Stimulated activated CD8-positive, alpha-beta memory T cell treated with anti-CD3 and anti-CD28 coated beads, Interleukin-7, amount 100 ng/mL, for 48 hours (primary cell): ENCODE results near the gene NHEJ1.

ENCODE experiments used
- DNase-seq, 2 donors: peaks; one replicate each; pipeline ENCODE4 v3.0.0-alpha.2; 2020; ENCODE audit warnings: low read depth in 1 of 2; ENCODE audit errors: extremely low read depth in 1 of 2

The NHEJ1 gene

GRCh38 chr2:219060821-219061791, 99.5 kb downstream of the NHEJ1 start, which contains the start of gene IHH:
Gene IHH (minus strand): TSS chr2:219060921. CDS start chr2:219060467, 454 bp downstream.
- no peak for DNase-seq

GRCh38 chr2:219059725-219060682, 100.6 kb downstream of the NHEJ1 start:
- no peak for DNase-seq

DNA sequence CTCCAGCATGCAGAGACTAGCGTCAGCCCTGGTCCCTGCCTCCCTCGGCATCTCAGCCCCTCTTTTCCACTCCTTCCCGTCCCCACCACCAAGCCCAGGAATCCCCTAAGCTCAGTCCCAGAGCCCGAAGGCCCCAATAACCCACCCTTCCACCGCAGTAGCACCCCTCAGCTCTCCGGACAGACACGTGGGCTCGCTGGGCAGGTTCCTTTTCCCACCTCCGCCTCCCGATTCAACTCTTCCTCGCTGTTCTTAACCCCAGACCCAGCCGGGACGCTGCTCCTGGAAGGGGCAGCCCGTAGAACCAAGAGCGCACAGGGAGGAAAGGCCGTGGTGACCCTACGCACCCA, 101.3 kb downstream of the NHEJ1 start:
- no peak for DNase-seq

DNA sequence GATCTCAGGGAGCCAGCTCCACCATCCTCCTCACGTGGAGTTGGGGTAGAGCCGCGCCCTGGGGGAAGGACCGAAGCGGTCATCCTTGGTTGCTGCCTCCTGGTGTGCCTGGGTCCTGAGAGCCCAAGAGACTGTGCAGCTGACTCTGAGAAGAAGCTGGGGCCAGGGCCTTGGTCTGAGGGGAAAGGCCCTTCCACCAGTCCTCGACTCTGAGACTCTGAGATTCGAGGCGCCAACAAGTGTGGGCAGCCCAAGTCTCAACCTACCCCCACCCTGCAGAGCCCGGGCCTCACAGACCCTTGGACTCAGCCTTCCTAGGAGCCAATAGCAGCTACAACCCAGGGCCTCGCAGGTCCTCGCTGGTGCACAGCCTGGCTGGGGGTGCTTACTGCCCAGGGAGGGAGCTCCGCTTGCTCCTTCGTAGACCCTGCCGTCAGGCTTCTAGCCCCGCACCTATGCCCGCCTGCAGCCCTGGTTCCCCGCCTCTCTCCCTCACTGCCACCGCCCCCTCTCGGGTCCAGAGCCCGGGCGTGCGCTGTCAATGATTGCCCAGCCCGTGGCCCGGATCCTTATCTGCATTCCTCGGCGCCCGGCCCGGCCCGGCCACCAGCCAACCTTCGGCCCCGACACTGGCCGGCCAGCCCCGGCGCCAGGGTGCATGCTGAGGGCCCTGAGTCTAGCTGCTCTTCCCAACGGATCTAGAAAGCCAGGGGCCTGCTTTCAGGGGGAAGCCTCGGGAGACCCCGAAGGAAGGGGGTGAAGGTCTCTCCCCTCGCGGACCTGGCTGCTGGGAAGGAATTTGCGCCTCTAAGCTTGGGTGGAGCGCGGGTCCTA, 101.9 kb downstream of the NHEJ1 start:
- DNase-seq: no peak

DNA sequence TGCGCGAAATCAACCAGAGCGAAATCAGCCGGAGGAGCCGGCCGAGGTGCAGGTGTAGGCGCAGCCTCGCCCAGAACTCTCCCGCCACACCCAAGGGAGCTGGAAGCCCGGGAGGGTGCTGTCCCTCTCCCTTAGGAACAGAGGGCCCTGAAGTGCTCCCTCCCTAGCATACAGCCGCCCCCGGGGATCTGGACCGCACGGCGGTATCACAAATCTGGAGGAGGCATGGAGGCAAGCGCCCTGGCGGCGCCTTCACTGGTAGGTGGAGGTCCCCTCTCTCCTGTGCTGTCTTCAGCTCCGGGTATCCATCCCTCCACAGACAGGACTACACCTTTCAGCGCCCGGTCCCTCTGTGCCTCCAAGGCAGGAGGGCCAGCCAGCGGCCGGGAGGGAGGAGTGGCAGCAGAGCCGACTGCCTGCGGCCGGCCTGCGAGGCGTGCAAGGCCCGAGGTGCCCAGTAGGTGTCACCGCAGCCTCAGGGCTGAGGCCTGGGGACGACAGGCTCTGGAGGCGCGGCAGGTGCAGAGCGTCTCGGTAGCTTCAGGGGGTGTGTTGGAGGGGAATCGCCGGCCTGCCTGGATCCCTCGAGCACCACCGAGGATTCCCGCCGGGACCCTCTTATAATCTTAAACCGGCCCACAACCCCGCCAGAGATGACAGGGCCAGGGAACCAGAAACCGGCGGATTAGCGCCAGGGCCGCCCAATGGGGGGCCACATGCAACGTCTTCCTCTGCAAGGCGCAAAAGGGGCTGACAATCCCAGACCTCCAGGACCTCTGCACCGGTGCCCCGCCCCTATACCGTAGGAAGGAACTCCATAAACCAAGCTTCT, 102.7 kb downstream of the NHEJ1 start:
- peak; percentile 62 to 64 for DNase-seq

DNA sequence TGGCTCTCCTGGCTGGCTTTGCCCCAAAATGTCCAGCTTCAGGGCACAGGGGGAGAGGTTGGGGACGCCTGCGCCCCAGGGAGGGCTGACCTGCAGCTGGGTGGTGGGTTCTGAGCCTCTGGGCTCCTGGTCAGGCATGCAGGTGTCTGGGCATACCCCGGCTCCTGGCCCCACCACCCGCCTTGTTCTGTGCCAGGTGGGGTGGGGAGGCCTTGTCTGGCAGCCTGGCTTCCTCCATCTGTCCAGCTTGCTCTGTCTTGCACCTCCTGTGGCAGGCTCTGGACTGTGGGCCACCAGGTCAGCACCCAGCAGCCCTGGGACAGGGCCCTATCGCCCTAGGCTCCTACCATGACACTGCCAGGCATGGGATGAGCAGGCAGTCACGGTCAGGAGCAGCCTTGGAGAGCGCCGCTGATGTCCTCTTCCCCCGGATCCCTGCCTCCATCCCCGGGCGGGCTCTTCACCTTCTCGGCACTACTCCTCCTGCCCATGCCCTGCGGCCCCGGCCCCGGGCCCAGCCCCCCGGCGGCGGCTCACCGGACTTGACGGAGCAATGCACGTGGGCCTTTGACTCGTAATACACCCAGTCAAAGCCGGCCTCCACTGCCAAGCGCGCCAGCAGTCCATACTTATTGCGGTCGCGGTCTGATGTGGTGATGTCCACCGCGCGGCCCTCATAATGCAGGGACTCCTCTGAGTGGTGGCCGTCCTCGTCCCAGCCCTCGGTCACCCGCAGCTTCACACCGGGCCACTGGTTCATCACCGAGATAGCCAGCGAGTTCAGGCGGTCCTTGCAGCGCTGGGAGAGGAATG, 103.5 kb downstream of the NHEJ1 start:
- no peak for DNase-seq

GRCh38 chr2:219056176-219056895, 104.3 kb downstream of the NHEJ1 start:
- DNase-seq: no peak

DNA sequence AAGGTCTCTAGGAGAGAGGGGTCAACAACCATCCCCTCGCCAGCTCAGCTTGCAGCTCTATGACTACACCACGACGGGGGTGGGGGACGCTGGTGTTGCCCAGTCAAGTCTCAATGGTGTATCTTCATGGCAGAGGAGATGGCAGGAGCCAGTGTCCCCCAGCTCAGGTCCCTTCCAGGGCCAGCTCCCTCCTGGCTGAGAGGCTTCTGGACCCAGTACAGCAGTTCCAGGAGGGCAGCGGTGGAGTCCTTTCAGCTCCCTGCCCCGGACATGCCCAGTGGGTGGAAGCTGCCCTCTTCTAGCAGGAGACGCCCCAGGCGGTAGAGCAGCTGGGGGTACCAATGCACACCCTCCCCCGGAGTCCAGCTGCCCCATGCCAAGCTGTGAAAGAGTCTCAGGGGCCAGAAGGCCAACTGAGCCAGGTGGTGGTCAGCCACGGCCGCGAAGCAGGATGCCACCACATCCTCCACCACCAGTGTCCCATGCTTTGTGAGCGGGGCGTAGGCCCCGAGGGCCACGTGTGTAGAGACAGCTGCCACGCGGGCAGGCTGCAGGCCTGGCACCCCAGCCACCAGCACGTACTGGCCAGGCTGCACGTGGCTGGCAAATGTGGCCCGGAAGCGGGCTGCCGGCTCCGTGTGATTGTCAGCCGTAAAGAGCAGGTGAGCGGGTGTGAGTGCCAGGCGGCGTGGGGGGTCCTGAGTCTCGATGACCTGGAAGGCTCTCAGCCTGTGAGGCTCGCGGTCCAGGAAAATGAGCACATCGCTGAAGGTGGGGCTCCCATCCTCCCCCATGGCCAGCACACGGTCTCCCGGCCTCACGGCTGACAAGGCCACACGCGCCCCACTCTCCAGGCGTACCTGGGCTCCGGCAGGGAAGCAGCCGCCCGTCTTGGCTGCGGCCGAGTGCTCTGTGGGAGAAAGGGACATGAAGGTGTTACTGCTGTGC, 105.4 kb downstream of the NHEJ1 start:
- no peak for DNase-seq

- DNase-seq: no peak
These were observed 111.3 kb downstream of the NHEJ1 start for GRCh38 chr2:219049282-219049681.

DNA sequence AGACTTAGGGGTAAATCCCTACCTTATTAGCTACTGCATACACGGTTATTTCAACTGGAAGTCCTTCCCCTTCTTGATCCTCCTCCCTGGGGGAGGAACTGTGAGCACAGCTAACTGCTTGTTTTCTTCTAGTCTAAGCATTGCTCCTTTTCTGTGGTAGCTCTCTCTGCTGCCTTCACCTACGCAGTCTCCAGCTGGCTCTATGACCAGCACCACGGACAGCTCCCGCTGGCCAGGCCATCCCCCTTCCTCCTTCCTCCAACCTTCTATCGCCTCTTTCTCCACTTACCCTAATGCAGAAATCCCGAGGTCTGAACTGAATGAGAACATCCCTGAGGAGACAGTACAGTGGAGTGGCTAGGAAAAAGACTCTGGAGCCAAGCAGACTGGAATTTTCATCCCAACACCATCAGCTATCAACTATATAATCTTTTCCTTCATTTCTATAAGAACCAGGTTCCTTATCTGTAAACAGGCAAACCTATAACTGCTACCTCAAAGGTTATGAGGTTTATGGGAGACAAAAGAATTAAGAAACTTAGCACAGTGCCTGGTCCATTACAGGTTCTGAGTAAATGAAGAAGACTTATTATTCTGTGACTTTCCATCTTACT, 114.6 kb downstream of the NHEJ1 start:
- no peak for DNase-seq

GRCh38 chr2:219042750-219043149, 117.9 kb downstream of the NHEJ1 start:
- DNase-seq: no peak

- DNase-seq: no peak
These were observed 118.5 kb downstream of the NHEJ1 start for GRCh38 chr2:219042157-219042556.

DNA sequence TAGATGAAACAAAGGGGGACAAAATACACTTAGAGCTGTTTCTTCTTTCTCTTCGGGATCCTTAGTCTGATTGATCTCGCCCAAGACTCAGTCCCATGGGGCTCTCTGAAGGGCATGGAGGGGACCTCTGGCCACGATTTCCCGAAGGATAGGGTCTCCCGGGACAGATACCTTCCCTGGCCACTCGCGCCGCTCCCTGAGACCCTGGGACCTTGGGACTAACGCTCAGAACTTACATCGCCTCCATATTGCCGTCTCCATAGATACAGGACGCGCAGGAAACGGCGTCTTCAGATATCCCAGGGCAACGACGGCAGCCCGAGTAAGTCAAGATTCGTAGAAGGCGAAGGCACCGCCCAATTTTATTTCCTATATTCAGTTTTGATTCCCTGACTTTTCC, 119.4 kb downstream of the NHEJ1 start, which contains the start of gene CFAP65:
CFAP65 (minus strand) TSS at position 265 of the 400 bp plus-strand sequence. CDS start 2,468 bp downstream, outside the sequence.
- peak in 1 of 2 donors; percentile 16 for DNase-seq

DNA sequence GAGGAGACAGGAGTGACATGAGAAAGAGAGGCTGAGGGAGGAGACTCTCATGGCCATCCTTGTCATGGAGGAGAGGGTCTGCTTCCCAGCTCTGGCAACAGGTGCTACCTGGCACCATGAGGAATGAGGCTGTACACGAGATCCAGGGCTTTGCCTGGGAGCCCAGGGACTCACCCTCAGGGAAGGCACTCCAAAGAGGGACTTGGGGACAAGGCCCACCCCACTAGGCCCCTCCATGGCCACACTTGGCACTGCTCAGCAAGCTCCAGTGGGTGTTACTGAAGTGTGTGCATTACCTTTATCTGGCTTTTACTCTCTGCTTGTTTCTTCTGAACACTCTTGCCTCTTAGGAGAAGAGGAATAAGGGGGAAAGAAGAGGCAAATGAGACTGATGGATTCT, 122.0 kb downstream of the NHEJ1 start:
- no peak for DNase-seq

- DNase-seq: no peak
These were observed 122.7 kb downstream of the NHEJ1 start for GRCh38 chr2:219037783-219038499.

- DNase-seq: no peak
These were observed 124.7 kb downstream of the NHEJ1 start for GRCh38 chr2:219035942-219036341.
